Measurements from ENCODE around the gene SPATA3.

DNA sequence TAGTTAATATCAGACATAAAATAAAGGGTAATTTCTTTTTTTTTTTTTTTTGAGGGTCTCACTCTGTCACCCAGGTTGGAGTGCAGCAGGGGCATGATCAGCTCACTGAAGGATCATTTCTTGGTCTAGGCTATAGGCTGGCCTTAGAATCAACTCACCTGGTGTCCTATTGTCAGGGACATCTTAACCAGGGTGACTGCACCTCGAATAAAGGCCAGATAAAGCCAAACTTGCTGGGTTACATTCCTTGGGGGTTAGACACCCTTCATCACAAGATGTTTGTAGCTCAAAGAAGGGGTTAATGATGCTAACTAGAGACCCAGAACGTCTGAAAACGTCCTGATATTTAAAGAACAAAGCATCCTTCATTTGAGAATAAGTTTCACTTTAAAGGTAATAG is 17.9 kb downstream of the SPATA3 start:
- TF ChIP-seq CTCF (IDR thresholded peaks at IDR 0.05; ENCODE audit: insufficient read depth, low read length, poor library complexity, severe bottlenecking) (no peak), EZH2phosphoT487 (conservative IDR thresholded peaks at IDR 0.05; ENCODE audit: low read length) (no peak)

Data from SU-DHL-6 (cell line).